LoVo (cell line): ENCODE results near the gene CXCL17.
"Not testable (repeated sequence)": the region's sequence is repeated elsewhere in the genome, so short reads cannot be mapped to it uniquely, and the experiment has no call there.

Experiments
- DNase-seq: peaks from one replicate; pipeline ENCODE4 v3.0.0-alpha.2; 2016; ENCODE audit warnings: low spot score

CXCL17 gene

GRCh38 chr19:42442833-42443232 is at the start of gene CXCL17:
Gene CXCL17, minus strand, starts transcription at chr19:42442946. Its CDS starts 114 bp downstream, at chr19:42442832.
- no peak for DNase-seq

GRCh38 chr19:42488783-42489521 is 46.2 kb upstream of the CXCL17 start:
- no peak for DNase-seq

GRCh38 chr19:42487798-42488178 is 45.0 kb upstream of the CXCL17 start:
- DNase-seq = no peak

- DNase-seq = no peak
These were observed 44.5 kb upstream of the CXCL17 start for GRCh38 chr19:42487032-42487797.

- DNase-seq = not testable (repeated sequence)
These were observed 42.3 kb upstream of the CXCL17 start for GRCh38 chr19:42485036-42485435.

- DNase-seq = no peak
These were observed 37.8 kb upstream of the CXCL17 start for GRCh38 chr19:42480335-42481095.

- no peak for DNase-seq
These were observed 37.0 kb upstream of the CXCL17 start for GRCh38 chr19:42479736-42480135.

- DNase-seq = no peak
These were observed 36.1 kb upstream of the CXCL17 start for GRCh38 chr19:42478765-42479311.

GRCh38 chr19:42477933-42478332 is 35.2 kb upstream of the CXCL17 start:
- no peak for DNase-seq

GRCh38 chr19:42477117-42477516 is 34.4 kb upstream of the CXCL17 start:
- no peak for DNase-seq

GRCh38 chr19:42475366-42475765 is 32.6 kb upstream of the CXCL17 start:
- DNase-seq = no peak

GRCh38 chr19:42474743-42475142 is 32.0 kb upstream of the CXCL17 start:
- no peak for DNase-seq

- no peak for DNase-seq
These were observed 30.9 kb upstream of the CXCL17 start for GRCh38 chr19:42473686-42474085.

- no peak for DNase-seq
These were observed 29.8 kb upstream of the CXCL17 start for GRCh38 chr19:42472402-42473147.

GRCh38 chr19:42471554-42472249 is 29.0 kb upstream of the CXCL17 start:
- no peak for DNase-seq

GRCh38 chr19:42469311-42470235 is 26.8 kb upstream of the CXCL17 start:
- no peak for DNase-seq

- peak; percentile 72 for DNase-seq
These were observed 25.6 kb upstream of the CXCL17 start for GRCh38 chr19:42468273-42468796.

GRCh38 chr19:42467183-42467760 is 24.5 kb upstream of the CXCL17 start:
- DNase-seq = no peak

GRCh38 chr19:42466521-42467182 is 23.9 kb upstream of the CXCL17 start:
- DNase-seq = no peak
